HG03280 (cell line): Measurements from ENCODE around the gene MSGN1.
"Not testable (repeated sequence)": the region's sequence is repeated elsewhere in the genome, so short reads cannot be mapped to it uniquely, and the experiment has no call there.

ENCODE experiments used
- ATAC-seq: cut with Tn5 transposase; IDR thresholded peaks from one replicate; pipeline ENCODE4 v1.9.1; 2021; ENCODE audit warnings: mild to moderate bottlenecking, moderate library complexity; ENCODE audit not compliant: unreplicated experiment

MSGN1 gene

DNA sequence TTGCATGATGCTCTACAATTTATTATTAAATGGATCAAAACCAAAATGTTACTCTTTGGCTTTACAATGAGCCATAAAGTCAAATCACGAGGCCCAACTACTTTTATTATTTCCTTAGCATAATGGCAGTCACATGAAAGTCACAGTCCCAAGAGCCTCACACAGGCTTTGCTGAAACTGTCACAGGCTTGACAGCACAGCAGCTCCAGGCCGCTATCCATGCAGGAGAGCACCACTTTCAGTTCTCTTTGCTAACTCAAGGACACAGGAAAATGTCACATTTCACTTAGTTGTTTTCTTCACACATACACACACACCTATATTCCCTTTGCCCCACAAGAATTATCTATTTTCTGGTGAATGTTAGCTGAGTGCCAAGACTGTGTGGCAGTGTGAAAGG, 11.1 kb upstream of the MSGN1 start:
- ATAC-seq = no peak

DNA sequence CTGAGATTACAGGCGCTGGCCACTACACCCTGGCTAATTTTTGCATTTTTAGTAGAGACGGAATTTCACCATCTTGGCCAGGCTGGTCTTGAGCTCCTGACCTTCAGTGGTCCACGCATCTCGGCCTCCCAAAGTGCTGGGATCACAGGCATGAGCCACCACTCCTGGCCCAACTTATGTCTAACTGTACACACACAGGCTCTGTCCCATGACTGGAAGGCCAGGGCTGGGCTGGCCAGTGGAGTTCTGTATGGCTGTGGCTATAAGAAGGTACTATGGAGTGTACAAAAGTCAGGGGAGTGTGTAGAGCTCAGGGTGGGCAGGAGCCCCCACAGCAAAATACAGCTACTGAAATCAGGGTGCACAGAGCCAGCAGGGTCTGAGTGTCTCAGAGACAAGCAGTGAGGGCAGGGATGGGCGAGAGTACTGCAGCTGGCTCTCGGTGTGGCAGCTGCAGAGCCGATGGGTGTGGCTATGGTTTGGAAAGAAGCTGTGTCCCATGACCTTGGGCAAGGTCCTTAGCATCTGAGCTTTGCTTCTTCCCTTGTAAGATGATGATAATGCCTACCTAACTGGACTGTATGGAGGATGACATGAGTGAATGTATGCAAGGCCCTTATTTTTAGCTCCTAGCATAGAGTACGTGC, 10.4 kb upstream of the MSGN1 start:
- no peak for ATAC-seq

DNA sequence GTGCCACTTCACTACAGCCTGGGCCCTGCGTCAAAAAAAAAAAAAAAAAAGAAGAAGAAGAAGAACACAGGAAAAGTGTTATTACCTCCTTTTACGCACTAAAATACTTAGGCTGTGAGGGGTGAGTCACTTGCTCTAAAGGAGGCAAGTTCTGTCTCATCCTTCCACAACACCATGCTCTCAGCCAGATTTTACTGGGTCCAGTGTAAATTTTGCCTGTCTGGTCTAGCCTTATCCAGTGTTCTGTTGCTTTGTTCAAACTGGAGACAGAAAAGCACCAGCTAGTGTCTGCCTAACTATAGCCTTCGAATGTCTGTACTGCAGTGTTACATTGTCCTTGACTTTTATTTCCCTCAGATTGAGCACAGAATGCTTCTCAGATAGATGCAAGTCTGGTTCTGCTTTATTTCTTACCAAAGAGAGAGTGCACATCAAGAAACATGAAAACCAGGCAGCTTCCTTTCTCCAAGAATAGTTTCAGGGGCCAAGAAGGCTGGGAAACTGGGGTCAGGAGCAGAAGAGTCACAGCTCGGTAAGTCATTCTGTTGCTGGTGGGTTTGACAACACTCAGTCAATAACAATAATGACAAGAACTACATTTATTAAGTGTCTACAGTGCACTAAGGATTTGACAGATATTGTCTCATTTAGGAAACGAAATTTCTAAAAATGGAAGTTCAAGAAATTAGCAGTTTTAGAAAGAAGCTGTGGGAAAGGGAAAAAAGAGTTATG, 3.1 kb upstream of the MSGN1 start:
- peak; percentile 44 for ATAC-seq

DNA sequence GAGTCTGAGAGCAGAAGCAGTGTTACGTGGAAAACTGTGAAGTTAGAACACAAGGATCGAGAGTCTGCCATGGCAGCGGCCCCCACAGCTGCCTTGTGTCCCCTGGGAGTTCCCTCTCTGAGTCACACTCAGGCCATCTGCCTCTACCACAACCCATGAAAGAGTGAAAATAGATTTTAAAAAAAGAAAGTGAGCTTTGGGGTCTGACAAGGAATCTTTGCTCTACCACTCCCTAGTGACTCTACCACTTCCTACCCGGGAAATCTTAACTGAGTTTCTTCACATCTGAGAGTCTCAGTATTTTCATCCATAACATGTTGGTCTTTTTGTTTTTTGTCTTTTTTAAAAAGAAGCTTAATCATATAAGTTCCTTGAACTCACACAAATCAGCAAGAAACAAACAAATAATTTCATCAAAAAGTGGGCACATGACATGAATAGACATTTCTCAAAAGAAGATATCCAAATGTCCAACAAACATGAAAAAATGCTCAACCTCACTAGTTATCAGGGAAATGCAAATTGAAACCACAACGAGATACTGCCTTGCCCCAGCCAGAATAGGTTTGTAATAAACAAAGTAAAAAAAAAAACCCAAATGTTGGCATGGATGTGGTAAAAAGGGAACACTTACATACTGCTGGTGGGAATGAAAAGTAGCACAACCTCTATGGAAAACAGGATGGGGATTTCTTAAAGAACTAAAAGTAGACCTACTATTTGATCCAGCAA, 2.4 kb upstream of the MSGN1 start:
- peak; percentile 84 for ATAC-seq

DNA sequence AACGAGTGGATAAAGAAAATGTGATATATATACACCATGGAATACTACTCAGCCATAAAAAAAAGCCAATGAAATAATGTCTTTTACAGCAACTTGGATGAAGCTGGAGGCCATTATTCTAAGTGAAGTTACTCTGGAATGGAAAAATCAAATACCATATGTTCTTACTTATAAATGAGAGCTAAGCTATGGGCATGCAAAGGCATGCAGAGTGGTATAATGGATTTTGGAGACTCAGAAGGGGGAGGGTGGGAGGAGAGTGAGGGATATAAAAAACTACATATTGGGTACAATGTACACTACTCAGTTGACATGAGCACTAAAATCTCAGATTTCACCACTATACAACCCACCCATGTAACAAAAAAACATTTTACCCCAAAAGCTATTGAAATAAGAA, 1.7 kb upstream of the MSGN1 start:
- no peak for ATAC-seq

DNA sequence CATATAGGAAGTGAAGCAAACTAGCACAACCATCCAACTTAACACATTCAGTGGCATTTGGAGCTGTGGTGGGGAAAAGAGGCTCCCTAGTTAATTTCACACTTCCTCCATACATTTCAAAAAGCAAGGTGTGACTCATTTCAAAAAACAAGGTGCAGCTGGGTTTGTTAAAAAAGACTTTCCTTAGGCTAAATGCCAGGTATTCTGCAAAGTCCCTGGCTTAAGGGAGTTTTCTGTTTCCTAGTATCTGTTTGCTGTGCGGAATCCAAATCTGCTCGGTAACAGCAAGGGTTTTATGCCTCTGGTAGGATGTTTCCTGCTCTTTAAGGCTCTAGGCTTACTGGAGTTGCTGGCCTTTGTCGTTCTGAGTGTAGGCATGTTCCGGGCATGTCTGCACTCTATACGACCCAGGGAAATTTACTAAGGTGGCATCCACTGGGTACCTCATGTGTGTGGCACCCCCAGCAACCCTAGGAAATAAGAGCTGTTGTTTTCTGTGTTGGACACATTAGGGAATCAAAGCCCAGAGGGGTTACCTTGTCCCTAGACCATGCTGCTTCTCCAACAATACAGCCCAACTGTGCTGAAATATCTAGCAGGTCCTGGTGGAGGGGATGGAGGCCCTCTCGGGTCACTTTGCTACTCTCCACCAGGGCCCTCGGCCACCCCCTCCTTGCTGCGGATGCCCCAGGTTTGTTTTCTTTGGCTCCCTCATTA, 634 bp upstream of the MSGN1 start:
- no peak for ATAC-seq

DNA sequence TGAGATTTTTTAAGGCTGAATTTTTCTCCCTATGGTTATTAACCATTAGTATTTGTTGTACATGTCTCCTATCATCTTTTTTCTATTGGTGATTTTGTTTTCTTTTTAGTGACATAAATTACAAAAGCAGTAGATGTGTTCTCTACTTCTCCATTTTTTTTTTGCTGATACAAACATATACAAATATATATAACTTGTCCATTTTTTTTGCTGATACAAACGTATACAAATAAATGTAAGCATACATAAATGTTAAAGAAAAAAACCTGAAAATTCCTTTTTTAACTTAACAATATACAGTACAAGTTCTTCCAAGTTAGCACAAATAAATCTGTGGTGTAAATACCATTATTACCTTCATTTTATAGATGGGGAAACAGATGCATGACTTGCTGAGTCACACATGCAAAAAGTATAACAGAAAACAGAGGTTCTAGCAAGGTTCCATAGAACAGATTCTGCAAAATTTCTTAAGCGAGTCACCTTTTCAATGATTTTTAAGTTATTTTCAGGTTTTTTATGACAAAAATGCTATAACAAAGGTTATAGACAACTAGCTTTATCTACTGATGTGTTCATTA, 2.1 kb downstream of the MSGN1 start:
- ATAC-seq = no peak

DNA sequence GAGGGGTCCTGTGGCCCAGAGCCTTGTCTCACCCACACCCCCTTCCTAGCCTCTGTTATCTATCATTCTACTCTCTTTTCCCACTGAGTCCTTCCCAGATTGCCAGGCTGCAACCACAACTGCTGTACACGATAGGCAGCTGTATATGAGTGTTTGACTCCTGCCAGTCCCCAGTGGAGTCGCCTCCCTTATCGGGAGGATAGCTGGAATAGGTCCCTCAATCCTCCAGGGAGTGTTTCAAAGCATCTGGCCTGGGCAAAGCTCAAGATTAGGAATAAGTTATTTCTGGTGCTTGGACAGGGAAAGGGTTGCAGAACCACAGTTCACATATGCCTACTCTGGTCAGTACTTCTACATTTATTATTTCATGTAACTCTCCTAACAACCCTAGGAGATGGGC, 4.8 kb downstream of the MSGN1 start:
- no peak for ATAC-seq

DNA sequence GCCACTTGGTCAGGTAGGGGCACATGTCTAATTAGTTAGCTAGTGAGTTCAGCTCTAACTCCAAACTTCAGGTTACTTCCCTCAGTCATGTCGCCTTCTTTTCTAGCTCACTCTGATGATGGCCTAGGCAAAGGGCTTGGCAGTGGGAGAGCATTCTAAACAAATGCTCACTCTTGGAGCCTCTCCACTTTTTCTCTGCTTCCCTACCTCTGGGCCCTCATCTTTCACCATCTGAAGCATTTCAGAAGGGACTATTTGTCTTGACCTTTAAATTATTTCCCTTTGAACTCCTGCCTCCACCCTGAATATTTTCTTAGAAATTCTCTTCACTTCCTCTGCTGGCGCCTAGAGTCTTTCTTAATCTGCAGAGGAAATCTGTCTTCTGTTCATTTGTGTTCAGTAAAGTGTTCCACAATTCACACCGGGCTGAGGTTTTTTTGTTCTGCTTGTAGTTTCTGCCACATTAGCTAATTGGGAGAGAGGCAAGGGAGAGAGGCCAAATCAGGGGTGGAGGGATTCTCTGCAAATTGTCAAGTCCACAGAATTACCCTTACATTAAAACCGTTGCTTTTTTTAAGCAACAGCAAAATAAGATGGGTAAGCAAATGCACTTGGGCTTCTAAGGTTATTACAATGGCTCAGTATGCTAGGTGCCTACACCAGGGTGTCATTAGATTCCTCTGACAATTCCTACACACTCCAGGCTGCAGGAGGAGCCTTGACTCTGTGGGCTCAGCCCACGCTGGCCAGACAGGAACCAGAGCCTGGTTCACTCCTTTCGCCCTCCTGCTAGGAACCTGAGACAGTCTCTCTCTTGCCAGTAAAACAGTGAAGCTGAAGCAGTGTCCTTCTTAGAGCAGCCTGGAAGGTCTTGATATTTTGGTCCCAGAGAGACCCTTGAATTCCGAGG, 5.5 kb downstream of the MSGN1 start:
- ATAC-seq = no peak

DNA sequence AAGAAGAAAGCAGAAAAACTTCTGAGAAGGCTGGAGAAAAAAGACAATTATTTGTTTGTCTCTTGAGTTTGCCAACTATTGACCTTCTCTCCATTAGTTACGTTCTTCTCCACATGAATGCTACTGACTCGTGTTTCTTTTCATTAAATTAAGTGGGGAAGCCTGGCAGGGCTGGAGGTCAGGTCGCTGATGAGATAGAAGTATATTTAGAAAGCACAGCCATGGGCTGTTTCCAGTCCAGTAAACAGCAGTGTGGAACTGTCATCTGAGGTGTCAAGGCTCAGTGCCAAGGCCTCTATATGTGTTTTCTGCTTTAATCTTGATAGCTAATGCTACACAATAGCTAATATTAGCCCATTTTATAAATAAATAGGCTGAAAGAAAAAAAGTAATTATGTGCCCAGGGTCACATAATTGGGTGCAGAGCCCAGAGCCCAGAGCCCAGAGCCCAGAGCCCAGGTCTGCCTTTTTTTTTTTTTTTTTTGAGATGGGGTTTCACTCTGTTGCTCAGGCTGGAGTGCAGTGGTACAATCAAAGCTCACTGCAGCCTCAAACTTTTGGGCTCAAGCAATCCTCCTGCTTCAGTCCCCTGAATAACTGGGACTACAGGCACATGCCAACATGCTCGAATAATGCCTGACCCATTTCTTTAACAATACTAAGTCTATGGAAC, 6.3 kb downstream of the MSGN1 start:
- no peak for ATAC-seq

DNA sequence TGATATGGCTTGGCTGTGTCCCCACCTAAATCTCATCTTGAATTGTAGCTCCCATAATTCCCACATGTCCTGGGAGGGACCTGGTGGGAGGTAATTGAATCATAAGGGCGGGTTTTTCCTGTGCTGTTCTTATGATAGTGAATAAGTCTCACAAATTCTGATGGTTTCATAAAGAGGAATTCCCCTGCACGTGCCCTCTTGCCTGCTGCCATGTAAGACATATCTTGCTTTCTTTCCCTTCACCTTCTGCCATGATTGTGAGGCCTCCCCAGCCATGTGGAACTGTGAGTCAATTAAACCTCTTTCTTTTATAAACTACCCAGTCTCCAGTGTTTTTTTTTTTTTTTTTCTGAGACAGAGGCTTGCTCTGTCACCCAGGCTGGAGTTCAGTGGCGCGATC, 7.4 kb downstream of the MSGN1 start:
- ATAC-seq = not testable (repeated sequence)

DNA sequence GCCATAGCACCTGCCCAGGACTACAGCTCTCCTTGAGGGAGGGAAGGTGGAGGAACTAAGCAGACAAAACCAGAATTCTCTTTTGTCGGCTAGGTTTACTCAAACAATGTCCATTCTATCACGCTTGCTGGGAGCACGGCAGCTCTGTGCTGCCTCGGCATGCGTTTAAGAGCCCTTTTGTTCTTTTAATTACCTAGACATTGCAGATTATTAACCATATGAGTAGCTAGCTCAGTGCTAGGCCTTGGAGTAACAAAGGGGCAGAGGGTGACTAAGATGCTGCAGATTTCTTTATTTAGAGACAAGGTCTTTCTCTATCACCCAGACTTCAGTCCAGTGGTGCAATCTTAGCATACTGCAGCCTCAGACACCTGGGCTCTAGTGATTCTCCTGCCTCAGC, 11.1 kb downstream of the MSGN1 start:
- ATAC-seq = no peak

DNA sequence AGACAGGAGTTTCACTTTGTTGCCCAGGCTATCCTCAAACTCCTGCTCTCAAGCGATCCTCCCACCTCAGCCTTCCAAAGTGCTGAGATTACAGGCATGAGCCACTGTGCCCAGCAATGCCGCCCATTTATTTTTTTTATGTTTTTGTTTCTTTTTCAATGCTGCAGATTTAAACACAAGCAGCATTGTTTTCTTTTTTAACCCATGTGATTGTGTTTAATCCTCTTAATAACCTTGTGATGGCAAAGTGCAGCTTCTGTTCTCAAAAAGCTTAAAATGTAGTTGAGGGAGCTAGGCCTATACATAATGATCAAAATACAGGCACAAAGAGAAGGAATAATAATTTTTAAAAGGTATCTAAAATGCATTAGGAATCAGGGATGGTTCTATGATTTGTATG, 11.5 kb downstream of the MSGN1 start:
- ATAC-seq = no peak

DNA sequence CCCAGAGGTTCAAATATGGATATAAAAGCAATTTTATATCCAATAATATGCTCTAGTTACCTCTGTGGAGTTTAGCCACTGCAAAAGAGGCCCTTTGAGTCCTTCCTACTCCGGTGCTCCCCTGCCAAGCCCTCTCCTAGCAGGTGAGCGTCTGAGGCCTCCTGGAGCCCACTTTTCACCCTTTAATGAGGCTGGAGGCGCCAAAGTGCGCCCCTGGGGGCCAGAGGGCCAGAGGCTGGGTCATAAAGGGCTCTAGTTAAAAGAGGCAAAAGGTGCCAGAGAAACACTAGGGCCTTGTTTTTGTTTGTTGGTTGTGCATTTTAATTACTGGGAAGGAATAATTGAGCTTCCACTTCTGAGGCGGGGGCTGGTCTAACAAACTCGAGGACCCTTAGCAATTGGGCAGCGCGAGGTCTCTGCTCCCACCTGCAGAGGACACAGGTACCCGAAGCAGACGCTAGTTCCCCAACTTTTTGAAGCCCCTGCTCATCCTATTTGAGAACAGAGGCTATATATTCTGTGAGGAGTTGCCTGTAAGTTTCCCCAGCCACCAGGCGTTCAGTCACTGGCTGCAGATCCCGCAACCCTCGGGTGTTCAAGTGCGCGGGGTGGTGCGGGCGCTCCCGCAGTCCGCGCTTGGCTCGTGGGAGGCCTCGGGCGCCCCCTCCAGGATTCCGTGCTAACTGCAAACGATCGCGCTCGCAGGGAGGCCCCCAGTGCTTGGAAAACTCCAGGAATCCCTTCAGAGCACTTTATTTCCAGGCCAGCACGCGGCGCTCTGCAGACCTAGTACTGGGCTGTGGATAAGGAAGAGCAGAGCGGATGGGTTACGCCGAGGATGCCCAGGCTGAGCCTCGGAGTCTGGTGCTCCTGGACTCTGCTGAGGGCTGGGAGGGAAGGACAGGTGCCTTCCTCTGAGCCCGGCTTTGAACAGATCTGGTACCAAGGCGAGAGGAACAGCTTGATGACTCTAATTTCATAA, 14.1 kb downstream of the MSGN1 start:
- peak; percentile 95 for ATAC-seq

DNA sequence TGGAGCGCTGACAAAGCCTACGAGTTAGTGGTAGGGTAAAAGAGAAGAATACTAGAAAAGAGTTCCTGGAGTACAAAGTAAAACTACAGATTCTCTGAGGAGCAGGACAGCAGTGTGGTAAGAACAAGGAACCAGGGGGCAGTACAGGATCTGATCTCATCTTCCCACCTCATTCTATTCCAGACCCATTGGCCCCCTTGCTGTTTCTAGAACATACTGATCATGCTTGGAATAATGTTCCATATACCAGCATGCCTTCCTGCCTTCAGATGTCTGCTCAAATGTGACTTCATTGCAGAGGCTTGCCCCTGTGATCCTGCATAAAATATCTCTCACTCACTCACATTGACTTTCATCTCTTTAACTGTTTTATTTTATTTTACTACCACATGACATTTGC, 19.3 kb downstream of the MSGN1 start:
- no peak for ATAC-seq

DNA sequence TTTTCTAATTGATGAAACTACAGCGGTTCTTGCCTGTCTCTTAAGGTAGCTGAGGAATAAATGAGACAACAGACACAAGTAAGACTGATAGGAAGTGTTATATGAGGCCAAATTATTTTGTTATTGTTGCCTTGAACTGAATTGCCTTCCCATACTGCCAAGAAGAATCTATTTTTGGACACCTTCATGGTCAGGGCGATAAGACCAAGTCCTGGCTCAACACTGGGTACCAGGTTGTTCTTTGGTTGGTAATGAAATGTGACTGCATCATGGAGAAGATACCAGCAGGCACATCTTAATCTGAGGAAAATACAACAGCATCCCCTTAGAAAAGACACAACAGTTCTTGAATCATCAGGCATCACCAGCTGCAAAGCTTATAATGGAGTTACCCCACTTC, 23.7 kb downstream of the MSGN1 start:
- ATAC-seq = no peak

DNA sequence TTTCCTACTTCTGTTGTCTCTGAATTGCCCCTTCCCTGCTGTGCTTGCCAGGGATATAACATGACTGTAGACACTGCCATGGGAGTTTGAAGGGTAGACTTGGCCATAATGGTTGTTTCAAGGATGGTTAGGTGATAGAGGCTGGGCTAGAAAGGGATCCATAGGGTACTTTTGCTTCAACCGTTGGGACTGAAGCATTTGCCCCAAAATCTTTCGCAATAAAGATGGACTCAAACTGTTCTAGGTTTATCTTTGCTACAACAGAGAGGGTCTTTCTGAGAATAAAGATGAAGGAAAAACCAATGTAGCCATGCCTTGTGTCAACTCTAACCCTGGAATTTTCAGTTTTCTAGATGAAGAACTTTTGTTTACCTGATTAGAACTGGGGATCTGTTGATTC, 27.2 kb downstream of the MSGN1 start:
- no peak for ATAC-seq

DNA sequence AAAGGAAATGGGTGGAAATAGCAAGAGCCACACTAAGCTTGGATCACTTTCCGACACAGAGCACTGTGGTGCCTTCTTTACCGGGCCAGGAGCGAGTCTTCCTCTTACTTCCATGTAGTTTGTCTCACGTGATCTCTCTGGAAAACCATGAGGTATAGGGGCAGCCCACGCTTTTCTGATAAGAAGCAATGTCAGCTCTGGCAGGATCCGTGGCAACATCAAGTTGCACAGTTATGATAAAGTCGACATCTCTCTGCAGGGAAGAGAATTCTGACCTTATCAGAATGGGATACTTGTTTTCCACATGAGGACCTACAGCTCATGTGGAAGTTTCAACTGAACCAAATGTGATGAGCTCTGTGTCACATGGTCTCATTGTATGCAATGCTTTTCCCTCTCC, 29.5 kb downstream of the MSGN1 start:
- ATAC-seq = no peak
